ENCODE results near the gene STAM2.
"Not testable (repeated sequence)": the region's sequence is repeated elsewhere in the genome, so short reads cannot be mapped to it uniquely, and the experiment has no call there.

STAM2 gene

GRCh38 chr2:152167065-152167464 is 8.5 kb downstream of the STAM2 start:
- no peak for TF ChIP-seq CTCF (IDR thresholded peaks at IDR 0.05; ENCODE audit: low read depth, low read length)
- DNase-seq = no peak
- no peaks in the 10 kb centered on the region for H3K9me3 ChIP-seq (ENCODE audit: severe bottlenecking)
- H3K36me3 ChIP-seq = no peaks in the 10 kb centered on the region
- no peak overlapping the region for H3K4me3 ChIP-seq (ENCODE audit: low read depth, low read length)
- H3K27me3 ChIP-seq (ENCODE audit: insufficient read depth, low read depth, severe bottlenecking) = no peaks in the 10 kb centered on the region
- no peak overlapping the region for H3K27ac ChIP-seq

GRCh38 chr2:152166633-152167032 is 8.9 kb downstream of the STAM2 start:
- no peaks in the 10 kb centered on the region for H3K27me3 ChIP-seq (ENCODE audit: insufficient read depth, low read depth, severe bottlenecking)
- no peak overlapping the region for H3K4me3 ChIP-seq (ENCODE audit: low read depth, low read length)
- H3K27ac ChIP-seq = no peak overlapping the region
- H3K9me3 ChIP-seq (ENCODE audit: severe bottlenecking) = no peaks in the 10 kb centered on the region
- no peak for TF ChIP-seq CTCF (IDR thresholded peaks at IDR 0.05; ENCODE audit: low read depth, low read length)
- DNase-seq = no peak
- no peaks in the 10 kb centered on the region for H3K36me3 ChIP-seq

- Histone ChIP-seq H3K4me3 (ENCODE audit: low read depth, low read length) (no peak overlapping the region), H3K9me3 (ENCODE audit: severe bottlenecking) (no peaks in the 10 kb centered on the region), H3K27ac (no peak overlapping the region), H3K27me3 (ENCODE audit: insufficient read depth, low read depth, severe bottlenecking) (no peaks in the 10 kb centered on the region), H3K36me3 (no peaks in the 10 kb centered on the region)
- TF ChIP-seq CTCF (IDR thresholded peaks at IDR 0.05; ENCODE audit: low read depth, low read length) = no peak
- no peak for DNase-seq
These were observed 9.8 kb downstream of the STAM2 start for GRCh38 chr2:152165780-152166179.

GRCh38 chr2:152165306-152165705 is 10.3 kb downstream of the STAM2 start:
- TF ChIP-seq CTCF (IDR thresholded peaks at IDR 0.05; ENCODE audit: low read depth, low read length) = no peak
- H3K4me3 ChIP-seq (ENCODE audit: low read depth, low read length) = no peak overlapping the region
- no peaks in the 10 kb centered on the region for H3K36me3 ChIP-seq
- no peak overlapping the region for H3K27ac ChIP-seq
- no peaks in the 10 kb centered on the region for H3K9me3 ChIP-seq (ENCODE audit: severe bottlenecking)
- DNase-seq = no peak
- H3K27me3 ChIP-seq (ENCODE audit: insufficient read depth, low read depth, severe bottlenecking) = no peaks in the 10 kb centered on the region

GRCh38 chr2:152163669-152164068 is 11.9 kb downstream of the STAM2 start:
- H3K4me3 ChIP-seq (ENCODE audit: low read depth, low read length); H3K27ac ChIP-seq; H3K27me3 ChIP-seq (ENCODE audit: insufficient read depth, low read depth, severe bottlenecking); H3K9me3 ChIP-seq (ENCODE audit: severe bottlenecking); H3K36me3 ChIP-seq; DNase-seq: not testable (repeated sequence)

- H3K4me3 ChIP-seq (ENCODE audit: low read depth, low read length) = no peak overlapping the region
- no peaks in the 10 kb centered on the region for H3K9me3 ChIP-seq (ENCODE audit: severe bottlenecking)
- no peaks in the 10 kb centered on the region for H3K36me3 ChIP-seq
- H3K27ac ChIP-seq = no peak overlapping the region
- TF ChIP-seq CTCF (IDR thresholded peaks at IDR 0.05; ENCODE audit: low read depth, low read length) = no peak
- no peak for DNase-seq
- H3K27me3 ChIP-seq (ENCODE audit: insufficient read depth, low read depth, severe bottlenecking) = no peaks in the 10 kb centered on the region
These were observed 13.4 kb downstream of the STAM2 start for GRCh38 chr2:152162141-152162540.

Data from WERI-Rb-1 (cell line).